Upper lobe of right lung (tissue), 1 donor: Measurements from ENCODE around the gene PTTG1IP. TPM values are rescaled to one million over a fixed set of nuclear protein-coding genes. Genes with fewer than 3 reads are reported as not detected.

Experiments
- ATAC-seq: fragments of 200-7000 bp; cut with Tn5 transposase; one replicate; pipeline ENCODE4 v1.9.1; 2020; ENCODE audit warnings: mild to moderate bottlenecking, moderate library complexity
- DNase-seq: peaks from one replicate; pipeline ENCODE4 v3.0.0-alpha.2; 2020
- H3K27ac ChIP-seq: fragments of 200-600 bp; one replicate; pipeline ENCODE4 v1.8.0; 2022
- H3K27me3 ChIP-seq: fragments of 200-600 bp; one replicate; pipeline ENCODE4 v1.8.0; 2022; ENCODE audit warnings: mild to moderate bottlenecking
- H3K36me3 ChIP-seq: fragments of 200-600 bp; one replicate; pipeline ENCODE4 v1.8.0; 2022
- H3K4me1 ChIP-seq: fragments of 200-600 bp; one replicate; pipeline ENCODE4 v1.8.0; 2022
- H3K4me3 ChIP-seq: fragments of 200-600 bp; one replicate; pipeline ENCODE4 v1.8.0; 2022; ENCODE audit warnings: mild to moderate bottlenecking
- H3K9me3 ChIP-seq: fragments of 200-600 bp; one replicate; pipeline ENCODE4 v1.8.0; 2022
- intact Hi-C: fragments of 100-400 bp; cut with DNase I; formaldehyde crosslinking; loops from one replicate; pipeline ENCODE4 v1.11.0; 2022
- total RNA-seq: library from RNA; stranded (reverse); fragmentation: NEBNext Ultra II Directional; extraction: Animal tissue kit (Norgen Biotek cat#: 25700); gene quantifications from one replicate; pipeline ENCODE4 v1.2.1, GENCODE V29; 2021
- TF ChIP-seq, protein P1 (sequence below): fragments of 200-600 bp; IDR thresholded peaks from one replicate; pipeline ENCODE4 v1.8.0; 2022; ENCODE audit warnings: antibody characterized with exemption
- donor health status: DM: no; HTN: yes; CAD: no; lungs with severe emphysema.

The PTTG1IP gene
- total RNA-seq, 1 donor from 2014 or later = 244 TPM

DNA sequence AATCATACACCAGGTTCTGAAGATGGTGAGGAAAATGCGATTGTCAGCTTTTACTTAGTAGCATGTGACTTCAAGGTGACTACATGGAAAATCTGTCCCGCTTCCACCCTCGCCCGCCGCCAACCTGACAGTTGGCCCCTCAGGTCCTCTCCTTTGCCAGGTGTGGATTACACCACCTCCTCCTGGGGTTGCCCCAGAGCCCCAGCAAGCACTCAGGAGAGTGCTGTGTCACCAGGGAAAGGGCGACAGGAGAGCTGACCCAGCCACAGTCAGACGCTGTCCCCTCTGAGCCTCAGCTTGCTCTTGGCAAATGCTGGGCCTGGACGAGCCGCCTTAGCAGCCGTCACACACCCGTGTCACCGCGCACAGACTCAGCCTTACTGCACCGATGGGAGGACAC is 17.9 kb downstream of the PTTG1IP start:
- Histone ChIP-seq H3K4me3 (no peak overlapping the region), H3K9me3 (no peaks in the 10 kb centered on the region), H3K27ac (no peak overlapping the region), H3K27me3 (no peaks in the 10 kb centered on the region), H3K36me3 (peaks cover 87% of the 10 kb centered on the region), H3K4me1 (peaks cover 4% of the 10 kb centered on the region)
- ATAC-seq = no peak
- TF ChIP-seq, protein P1, sequence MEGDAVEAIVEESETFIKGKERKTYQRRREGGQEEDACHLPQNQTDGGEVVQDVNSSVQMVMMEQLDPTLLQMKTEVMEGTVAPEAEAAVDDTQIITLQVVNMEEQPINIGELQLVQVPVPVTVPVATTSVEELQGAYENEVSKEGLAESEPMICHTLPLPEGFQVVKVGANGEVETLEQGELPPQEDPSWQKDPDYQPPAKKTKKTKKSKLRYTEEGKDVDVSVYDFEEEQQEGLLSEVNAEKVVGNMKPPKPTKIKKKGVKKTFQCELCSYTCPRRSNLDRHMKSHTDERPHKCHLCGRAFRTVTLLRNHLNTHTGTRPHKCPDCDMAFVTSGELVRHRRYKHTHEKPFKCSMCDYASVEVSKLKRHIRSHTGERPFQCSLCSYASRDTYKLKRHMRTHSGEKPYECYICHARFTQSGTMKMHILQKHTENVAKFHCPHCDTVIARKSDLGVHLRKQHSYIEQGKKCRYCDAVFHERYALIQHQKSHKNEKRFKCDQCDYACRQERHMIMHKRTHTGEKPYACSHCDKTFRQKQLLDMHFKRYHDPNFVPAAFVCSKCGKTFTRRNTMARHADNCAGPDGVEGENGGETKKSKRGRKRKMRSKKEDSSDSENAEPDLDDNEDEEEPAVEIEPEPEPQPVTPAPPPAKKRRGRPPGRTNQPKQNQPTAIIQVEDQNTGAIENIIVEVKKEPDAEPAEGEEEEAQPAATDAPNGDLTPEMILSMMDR = no peak
- intact Hi-C loops = loop anchor here (10.0 kb wide), 1 partner anchor 51 kb away; the partner anchor contains the start of gene UBE2G2
- peak; percentile 48 for DNase-seq

DNA sequence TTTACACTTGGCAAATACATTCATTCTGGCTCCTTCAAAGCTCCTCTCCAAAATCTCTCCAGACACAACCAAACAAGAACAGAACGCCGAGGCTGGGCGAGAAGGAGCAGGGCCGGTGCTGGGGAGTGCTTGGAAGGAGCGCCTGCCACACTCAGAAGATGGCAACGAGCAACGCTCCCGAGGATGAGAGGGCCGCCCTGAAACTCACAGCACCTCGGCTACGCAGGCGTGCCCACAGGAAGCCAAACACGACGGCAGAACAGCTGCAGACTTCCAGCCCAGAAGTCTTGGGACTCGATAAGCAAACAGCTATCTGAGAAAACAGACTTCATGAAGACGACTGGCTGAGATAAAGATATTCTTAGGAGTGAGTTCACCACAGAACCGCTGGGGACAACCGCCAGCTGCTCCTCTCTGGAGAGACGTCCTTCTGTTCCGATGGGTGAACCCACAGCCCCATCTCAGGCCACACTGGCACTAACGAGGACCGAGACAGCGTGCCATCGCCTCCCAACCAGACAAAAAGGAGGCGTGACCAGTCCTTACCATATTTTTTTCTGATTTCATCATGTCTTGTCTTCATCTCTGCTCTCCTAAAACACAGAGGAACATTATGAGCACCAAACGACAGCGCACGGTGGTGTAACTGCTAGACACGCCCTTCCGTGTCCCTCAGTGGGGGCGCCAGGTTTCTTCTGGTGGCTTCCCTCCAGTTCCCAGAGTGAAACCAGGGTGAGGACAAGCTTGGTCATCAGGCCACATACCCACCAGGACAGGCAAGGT is 18.6 kb downstream of the PTTG1IP start:
- H3K27ac ChIP-seq = no peak overlapping the region
- ATAC-seq (no peak), DNase-seq (peak; percentile 60)
- TF ChIP-seq, protein P1 = no peak
- peaks cover 4% of the 10 kb centered on the region for H3K4me1 ChIP-seq
- peaks cover 87% of the 10 kb centered on the region for H3K36me3 ChIP-seq
- H3K9me3 ChIP-seq = no peaks in the 10 kb centered on the region
- no peak overlapping the region for H3K4me3 ChIP-seq
- H3K27me3 ChIP-seq = no peaks in the 10 kb centered on the region
- intact Hi-C loops = loop anchor here (10.0 kb wide), 1 partner anchor 50 kb away; the partner anchor contains the start of gene UBE2G2

DNA sequence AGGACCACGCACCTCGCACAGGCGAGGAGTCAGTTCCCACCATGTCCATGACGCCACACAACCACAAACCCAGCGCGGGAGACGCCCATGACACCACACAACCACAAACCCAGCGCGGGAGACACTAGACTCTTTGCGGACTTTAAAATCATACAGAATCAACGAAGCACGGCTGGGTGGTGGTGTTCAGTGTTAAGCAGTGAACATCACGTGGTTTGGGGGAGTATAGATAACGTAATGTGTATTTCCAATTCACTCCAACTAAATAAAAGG is 19.2 kb downstream of the PTTG1IP start:
- intact Hi-C loops = loop anchor here (10.0 kb wide), 1 partner anchor 50 kb away; the partner anchor contains the start of gene UBE2G2
- Histone ChIP-seq H3K27me3 (no peaks in the 10 kb centered on the region), H3K36me3 (peaks cover 87% of the 10 kb centered on the region), H3K4me1 (peaks cover 4% of the 10 kb centered on the region), H3K27ac (no peak overlapping the region), H3K4me3 (no peak overlapping the region), H3K9me3 (no peaks in the 10 kb centered on the region)
- ATAC-seq (no peak), DNase-seq (peak; percentile 37)
- TF ChIP-seq, protein P1 = no peak

DNA sequence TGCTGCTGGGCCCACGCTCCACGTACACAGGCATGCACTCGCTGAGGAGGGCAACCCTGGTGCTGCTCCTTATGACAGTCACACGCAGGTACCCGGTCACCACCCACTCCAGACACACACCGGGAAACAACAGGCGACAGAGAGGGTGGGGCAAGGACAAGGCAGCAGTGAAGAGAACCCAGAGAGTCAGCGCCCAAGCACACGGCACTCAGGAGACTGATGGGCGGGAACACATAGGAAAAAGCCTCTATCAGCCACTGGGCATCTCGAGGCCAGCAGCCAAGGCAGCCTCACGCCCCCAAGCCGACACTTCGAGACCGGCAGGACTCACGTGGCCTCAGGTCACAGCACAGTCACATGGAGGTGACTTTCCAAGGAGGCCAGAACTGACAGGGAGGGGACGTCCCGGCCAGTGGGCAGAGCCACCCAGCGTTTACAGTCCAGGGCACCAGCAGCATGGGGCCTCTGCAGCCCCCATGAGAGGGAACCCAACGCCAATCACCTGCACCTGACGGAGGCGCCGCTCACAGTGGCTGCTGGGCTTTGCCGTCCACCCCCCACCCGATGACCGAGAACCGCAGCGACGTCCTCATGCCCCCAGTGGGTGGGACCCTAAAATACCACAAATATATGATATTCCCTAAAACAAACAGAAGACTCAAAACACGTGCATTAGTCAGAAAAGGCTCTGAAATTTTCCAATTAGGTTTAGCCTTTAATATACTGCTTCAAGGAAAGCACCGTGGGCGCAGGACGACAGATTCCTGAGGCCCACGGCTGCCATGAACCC is 19.7 kb downstream of the PTTG1IP start:
- no peaks in the 10 kb centered on the region for H3K9me3 ChIP-seq
- H3K4me1 ChIP-seq = no peaks in the 10 kb centered on the region
- ATAC-seq (peak; percentile 8), DNase-seq (peak; percentile 59)
- peaks cover 87% of the 10 kb centered on the region for H3K36me3 ChIP-seq
- no peaks in the 10 kb centered on the region for H3K27me3 ChIP-seq
- H3K27ac ChIP-seq = no peak overlapping the region
- no peak overlapping the region for H3K4me3 ChIP-seq
- intact Hi-C loops = loop anchor here (10.0 kb wide), 1 partner anchor 49 kb away; the partner anchor contains the start of gene UBE2G2
- TF ChIP-seq, protein P1 = no peak

DNA sequence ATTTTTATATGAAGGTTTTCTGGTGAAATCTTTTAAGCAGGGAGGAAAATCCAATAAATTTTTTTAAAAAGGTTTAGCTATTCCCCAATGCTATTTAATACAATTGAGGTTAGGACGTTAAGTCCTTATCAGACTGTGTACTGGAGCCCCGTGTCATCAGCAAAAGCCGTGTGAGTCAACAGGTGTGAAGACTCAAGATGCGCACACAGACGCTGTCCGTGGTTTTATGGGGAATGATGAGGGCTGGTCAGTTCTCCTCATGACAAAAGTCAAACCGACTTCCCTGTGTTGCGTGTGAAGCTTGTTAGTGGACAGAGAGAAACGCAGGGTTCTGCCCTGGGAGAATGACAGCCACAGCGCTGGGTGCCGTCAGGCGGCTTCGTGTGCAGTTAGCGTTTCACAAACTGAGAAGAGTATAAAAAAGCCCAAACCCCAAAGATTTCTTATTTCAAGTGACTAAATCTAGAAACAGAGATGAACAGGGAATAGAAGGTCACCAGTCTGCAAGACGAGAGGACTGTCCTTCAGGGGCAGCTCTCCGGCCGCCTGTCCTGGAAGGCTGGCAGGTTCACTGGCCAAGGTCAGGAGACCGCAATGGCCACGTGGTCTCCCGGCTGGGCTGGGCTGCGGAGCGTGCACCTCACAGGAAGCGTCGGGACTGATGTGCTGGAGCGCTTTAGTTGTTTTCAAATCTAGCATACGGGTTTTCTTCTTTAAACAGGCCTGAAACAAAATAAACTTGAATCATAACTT is 22.4 kb downstream of the PTTG1IP start:
- intact Hi-C loops = loop anchor here (10.0 kb wide), 1 partner anchor 46 kb away; the partner anchor contains the start of gene UBE2G2
- no peak for ATAC-seq
- Histone ChIP-seq H3K36me3 (peaks cover 65% of the 10 kb centered on the region), H3K27me3 (no peaks in the 10 kb centered on the region), H3K4me3 (no peak overlapping the region), H3K4me1 (peaks cover 10% of the 10 kb centered on the region), H3K9me3 (no peaks in the 10 kb centered on the region), H3K27ac (no peak overlapping the region)
- TF ChIP-seq, protein P1 = no peak
- DNase-seq = peak; percentile 37
